ENCODE measurements around the gene LIG4. TPM values are rescaled to one million over a fixed set of nuclear protein-coding genes. Genes with fewer than 3 reads are reported as not detected.

The LIG4 gene
- total RNA-seq, 1 donor: 10.1 TPM

DNA sequence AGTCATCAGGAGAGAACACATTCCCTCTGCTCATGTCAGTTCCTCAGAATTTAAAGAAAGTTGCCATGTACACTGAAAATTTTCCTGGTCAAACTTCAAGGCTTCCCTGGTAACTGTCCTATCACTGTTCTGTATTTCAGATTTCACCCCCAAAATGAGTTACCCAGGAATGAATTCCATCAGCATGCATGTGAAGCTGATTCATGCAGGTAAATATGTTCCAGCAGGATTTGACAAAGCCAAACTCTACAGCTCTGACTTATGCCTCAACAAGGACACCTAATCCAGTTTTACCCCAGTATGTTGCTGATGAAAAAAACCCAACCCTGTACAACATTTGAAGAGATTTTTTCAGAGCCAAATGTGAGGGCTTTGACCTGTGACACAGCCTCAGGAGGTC lies 21.5 kb downstream of the LIG4 start:
- Histone ChIP-seq H3K9me3 (ENCODE audit: low read depth, low read length) (peaks cover 6% of the 10 kb centered on the region), H2AFZ (ENCODE audit: low read length) (no peak overlapping the region), H3K27me3 (ENCODE audit: insufficient read depth, low read length) (no peaks in the 10 kb centered on the region), H3K27ac (ENCODE audit: low read depth, low read length) (no peak overlapping the region), H3K4me2 (ENCODE audit: insufficient read depth, low read length) (no peak overlapping the region), H3K79me2 (ENCODE audit: insufficient read depth, low read length) (no peaks in the 10 kb centered on the region), H4K20me1 (ENCODE audit: insufficient read depth, low read length) (no peaks in the 10 kb centered on the region), H3K36me3 (ENCODE audit: insufficient read depth, low read length) (no peaks in the 10 kb centered on the region), H3K4me3 (ENCODE audit: insufficient read depth, low read length) (no peak overlapping the region), H3K4me1 (ENCODE audit: insufficient read depth, low read length) (no peaks in the 10 kb centered on the region)
- DNase-seq (ENCODE audit: insufficient read length, low spot score, missing footprints): no peak
- TF ChIP-seq, protein P1, sequence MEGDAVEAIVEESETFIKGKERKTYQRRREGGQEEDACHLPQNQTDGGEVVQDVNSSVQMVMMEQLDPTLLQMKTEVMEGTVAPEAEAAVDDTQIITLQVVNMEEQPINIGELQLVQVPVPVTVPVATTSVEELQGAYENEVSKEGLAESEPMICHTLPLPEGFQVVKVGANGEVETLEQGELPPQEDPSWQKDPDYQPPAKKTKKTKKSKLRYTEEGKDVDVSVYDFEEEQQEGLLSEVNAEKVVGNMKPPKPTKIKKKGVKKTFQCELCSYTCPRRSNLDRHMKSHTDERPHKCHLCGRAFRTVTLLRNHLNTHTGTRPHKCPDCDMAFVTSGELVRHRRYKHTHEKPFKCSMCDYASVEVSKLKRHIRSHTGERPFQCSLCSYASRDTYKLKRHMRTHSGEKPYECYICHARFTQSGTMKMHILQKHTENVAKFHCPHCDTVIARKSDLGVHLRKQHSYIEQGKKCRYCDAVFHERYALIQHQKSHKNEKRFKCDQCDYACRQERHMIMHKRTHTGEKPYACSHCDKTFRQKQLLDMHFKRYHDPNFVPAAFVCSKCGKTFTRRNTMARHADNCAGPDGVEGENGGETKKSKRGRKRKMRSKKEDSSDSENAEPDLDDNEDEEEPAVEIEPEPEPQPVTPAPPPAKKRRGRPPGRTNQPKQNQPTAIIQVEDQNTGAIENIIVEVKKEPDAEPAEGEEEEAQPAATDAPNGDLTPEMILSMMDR (IDR thresholded peaks at IDR 0.05; ENCODE audit: extremely low read depth, low read depth, low read length): no peak

DNA sequence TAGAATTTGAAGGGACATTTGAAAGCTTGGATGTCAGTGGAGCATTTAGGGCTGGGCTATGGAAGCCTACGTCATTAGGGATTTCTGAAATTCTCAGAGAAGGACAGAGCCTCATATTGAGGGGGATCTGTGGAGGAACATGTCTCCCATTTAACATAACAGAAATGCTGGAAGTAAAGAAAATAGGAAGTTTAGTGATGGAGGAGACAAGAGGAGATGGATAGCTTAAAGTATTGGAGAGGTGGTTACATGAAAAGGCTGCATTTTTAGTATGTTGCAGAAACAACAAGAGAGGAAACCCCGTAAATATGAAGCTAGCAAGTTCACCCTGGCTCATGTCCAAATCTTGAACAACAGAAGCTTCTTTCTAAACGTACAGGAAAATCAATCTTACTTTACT lies 24.4 kb downstream of the LIG4 start:
- H4K20me1 ChIP-seq (ENCODE audit: insufficient read depth, low read length): no peaks in the 10 kb centered on the region
- H3K9me3 ChIP-seq (ENCODE audit: low read depth, low read length): peaks cover 6% of the 10 kb centered on the region
- no peaks in the 10 kb centered on the region for H3K36me3 ChIP-seq (ENCODE audit: insufficient read depth, low read length)
- TF ChIP-seq, protein P1 (IDR thresholded peaks at IDR 0.05; ENCODE audit: extremely low read depth, low read depth, low read length): no peak
- no peaks in the 10 kb centered on the region for H3K27me3 ChIP-seq (ENCODE audit: insufficient read depth, low read length)
- no peak overlapping the region for H3K4me3 ChIP-seq (ENCODE audit: insufficient read depth, low read length)
- H3K27ac ChIP-seq (ENCODE audit: low read depth, low read length): no peak overlapping the region
- no peak overlapping the region for H3K4me2 ChIP-seq (ENCODE audit: insufficient read depth, low read length)
- H2AFZ ChIP-seq (ENCODE audit: low read length): no peak overlapping the region
- H3K4me1 ChIP-seq (ENCODE audit: insufficient read depth, low read length): no peaks in the 10 kb centered on the region
- DNase-seq (ENCODE audit: insufficient read length, low spot score, missing footprints): no peak
- H3K79me2 ChIP-seq (ENCODE audit: insufficient read depth, low read length): no peaks in the 10 kb centered on the region

DNA sequence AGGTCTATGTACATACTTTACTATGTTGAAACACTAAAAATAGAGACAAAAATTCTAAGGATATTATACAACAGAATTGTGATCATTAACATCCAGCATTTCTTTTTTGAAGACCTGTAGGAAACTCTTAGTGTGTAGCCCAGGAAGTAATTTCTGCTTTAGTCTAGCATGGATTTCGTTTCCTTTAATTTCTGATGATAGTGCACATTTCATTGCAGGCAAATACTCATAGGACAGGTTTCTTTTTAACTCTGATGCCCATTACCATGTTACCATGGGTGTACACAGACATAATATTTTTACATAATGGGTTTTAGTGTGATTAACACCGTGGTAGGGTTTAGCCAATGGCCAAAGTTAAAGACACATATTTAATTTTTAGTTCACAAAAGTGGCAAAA lies 27.1 kb downstream of the LIG4 start:
- no peak overlapping the region for H3K4me2 ChIP-seq (ENCODE audit: insufficient read depth, low read length)
- H3K4me3 ChIP-seq (ENCODE audit: insufficient read depth, low read length): no peak overlapping the region
- no peak overlapping the region for H3K27ac ChIP-seq (ENCODE audit: low read depth, low read length)
- no peak overlapping the region for H2AFZ ChIP-seq (ENCODE audit: low read length)
- TF ChIP-seq, protein P1 (IDR thresholded peaks at IDR 0.05; ENCODE audit: extremely low read depth, low read depth, low read length): no peak
- no peak for DNase-seq (ENCODE audit: insufficient read length, low spot score, missing footprints)
- no peaks in the 10 kb centered on the region for H3K9me3 ChIP-seq (ENCODE audit: low read depth, low read length)
- H3K79me2 ChIP-seq (ENCODE audit: insufficient read depth, low read length): no peaks in the 10 kb centered on the region
- H4K20me1 ChIP-seq (ENCODE audit: insufficient read depth, low read length): no peaks in the 10 kb centered on the region
- no peaks in the 10 kb centered on the region for H3K36me3 ChIP-seq (ENCODE audit: insufficient read depth, low read length)
- no peaks in the 10 kb centered on the region for H3K4me1 ChIP-seq (ENCODE audit: insufficient read depth, low read length)
- no peaks in the 10 kb centered on the region for H3K27me3 ChIP-seq (ENCODE audit: insufficient read depth, low read length)

DNA sequence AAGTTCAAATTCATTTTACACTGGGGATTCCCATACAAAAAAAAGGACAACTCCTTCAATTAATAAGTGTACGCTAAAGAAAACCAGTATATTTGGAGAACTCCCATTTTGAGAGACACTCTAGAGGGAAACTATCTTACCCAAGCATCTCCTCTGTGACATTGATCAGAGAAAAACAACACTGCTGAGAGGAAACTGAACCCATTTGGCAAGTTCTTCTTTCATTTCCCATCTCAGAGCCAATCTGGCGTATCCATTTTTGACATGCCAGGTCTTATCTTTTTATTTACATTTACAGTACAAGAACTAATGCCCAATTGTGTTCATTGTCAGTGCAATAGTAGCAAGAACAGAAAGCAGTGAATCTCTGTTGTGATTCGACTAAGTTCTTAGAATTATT lies 30.1 kb downstream of the LIG4 start:
- H3K4me3 ChIP-seq (ENCODE audit: insufficient read depth, low read length): no peak overlapping the region
- TF ChIP-seq, protein P1 (IDR thresholded peaks at IDR 0.05; ENCODE audit: extremely low read depth, low read depth, low read length): no peak
- no peaks in the 10 kb centered on the region for H3K79me2 ChIP-seq (ENCODE audit: insufficient read depth, low read length)
- H3K27ac ChIP-seq (ENCODE audit: low read depth, low read length): no peak overlapping the region
- no peak for DNase-seq (ENCODE audit: insufficient read length, low spot score, missing footprints)
- H3K4me1 ChIP-seq (ENCODE audit: insufficient read depth, low read length): no peaks in the 10 kb centered on the region
- no peak overlapping the region for H2AFZ ChIP-seq (ENCODE audit: low read length)
- H3K4me2 ChIP-seq (ENCODE audit: insufficient read depth, low read length): no peak overlapping the region
- H3K36me3 ChIP-seq (ENCODE audit: insufficient read depth, low read length): no peaks in the 10 kb centered on the region
- H4K20me1 ChIP-seq (ENCODE audit: insufficient read depth, low read length): no peaks in the 10 kb centered on the region
- no peaks in the 10 kb centered on the region for H3K9me3 ChIP-seq (ENCODE audit: low read depth, low read length)
- no peaks in the 10 kb centered on the region for H3K27me3 ChIP-seq (ENCODE audit: insufficient read depth, low read length)

Data from osteoblast (primary cell).